RWPE1 (cell line): ENCODE results near the gene ISYNA1.

Experiments used
- CTCF ChIA-PET: fragments of 350-600 bp; sonication (Branson Sonifier 250); formaldehyde crosslinking; extraction: SDS; loops from one replicate; lab custom pipeline; 2021; lab: Yijun Ruan, JAX
- POLR2A ChIA-PET: fragments of 400-600 bp; formaldehyde crosslinking; extraction: SDS; loops from one replicate; lab custom pipeline; 2020; ENCODE audit warnings: antibody characterized with exemption; ENCODE audit not compliant: low non-redundant PET; lab: Yijun Ruan, JAX
- DNase-seq: peaks from one replicate; pipeline ENCODE4 v3.0.0; 2012; ENCODE audit warnings: low spot score
- H3K27ac ChIP-seq: fragments of 450-650 bp; 2 replicates; pipeline ENCODE4 v1.5.1; 2017
- CTCF ChIP-seq: fragments of 450-650 bp; conservative IDR thresholded peaks from 2 replicates; pipeline ENCODE4 v1.5.1; 2017; ENCODE audit warnings: low read depth, mild to moderate bottlenecking

ISYNA1 gene

GRCh38 chr19:18434411-18435175 lies 3.3 kb downstream of the ISYNA1 start:
- ChIA-PET POLR2A (no interaction called here), CTCF (interaction anchor here (0.5 to 1.0 kb wide), 4 partner anchors 15 to 191 kb away, joined by 3 to 5 read pairs (median 4); partner anchors contain the start of gene SSBP4)
- DNase-seq, result no peak
- peak overlapping the region; percentile 94 for H3K27ac ChIP-seq
- no peak for TF ChIP-seq CTCF

- peak overlapping the region; percentile 94 for H3K27ac ChIP-seq
- ChIA-PET CTCF (interaction anchor here (1.0 kb wide), 2 partner anchors 15 to 17 kb away, joined by 4 to 5 read pairs; partner anchors contain the start of gene SSBP4), POLR2A (no interaction called here)
- DNase-seq, result no peak
- no peak for TF ChIP-seq CTCF
These were observed 4.1 kb downstream of the ISYNA1 start for GRCh38 chr19:18433735-18434398.

GRCh38 chr19:18433015-18433691 lies 4.8 kb downstream of the ISYNA1 start:
- POLR2A ChIA-PET, result interaction anchor here (0.6 kb wide), 1 partner anchor 18 kb away, joined by 3 read pairs; no protein-coding TSS in a partner anchor
- H3K27ac ChIP-seq, result peak overlapping the region; percentile 94
- CTCF ChIA-PET, result interaction anchor here (1.0 kb wide), 1 partner anchor 18 kb away, joined by 4 read pairs; no protein-coding TSS in a partner anchor
- TF ChIP-seq CTCF, result no peak
- DNase-seq, result no peak

- POLR2A ChIA-PET, result interaction anchor here (0.6 kb wide), 1 partner anchor 17 kb away, joined by 3 read pairs; no protein-coding TSS in a partner anchor
- peak overlapping the region; percentile 94 for H3K27ac ChIP-seq
- no peak for DNase-seq
- CTCF ChIA-PET, result no interaction called here
- TF ChIP-seq CTCF, result no peak
These were observed 5.5 kb downstream of the ISYNA1 start for GRCh38 chr19:18432275-18433014.

- POLR2A ChIA-PET, result no interaction called here
These were observed 6.4 kb downstream of the ISYNA1 start for GRCh38 chr19:18431351-18432197.

More at GRCh38 chr19:18431351-18432197, 6.4 kb downstream of the ISYNA1 start:
- no peak for TF ChIP-seq CTCF
- no peak for DNase-seq
- CTCF ChIA-PET, result no interaction called here
- peak overlapping the region; percentile 94 for H3K27ac ChIP-seq
